Measurements from ENCODE around the gene PIGV.

DNA sequence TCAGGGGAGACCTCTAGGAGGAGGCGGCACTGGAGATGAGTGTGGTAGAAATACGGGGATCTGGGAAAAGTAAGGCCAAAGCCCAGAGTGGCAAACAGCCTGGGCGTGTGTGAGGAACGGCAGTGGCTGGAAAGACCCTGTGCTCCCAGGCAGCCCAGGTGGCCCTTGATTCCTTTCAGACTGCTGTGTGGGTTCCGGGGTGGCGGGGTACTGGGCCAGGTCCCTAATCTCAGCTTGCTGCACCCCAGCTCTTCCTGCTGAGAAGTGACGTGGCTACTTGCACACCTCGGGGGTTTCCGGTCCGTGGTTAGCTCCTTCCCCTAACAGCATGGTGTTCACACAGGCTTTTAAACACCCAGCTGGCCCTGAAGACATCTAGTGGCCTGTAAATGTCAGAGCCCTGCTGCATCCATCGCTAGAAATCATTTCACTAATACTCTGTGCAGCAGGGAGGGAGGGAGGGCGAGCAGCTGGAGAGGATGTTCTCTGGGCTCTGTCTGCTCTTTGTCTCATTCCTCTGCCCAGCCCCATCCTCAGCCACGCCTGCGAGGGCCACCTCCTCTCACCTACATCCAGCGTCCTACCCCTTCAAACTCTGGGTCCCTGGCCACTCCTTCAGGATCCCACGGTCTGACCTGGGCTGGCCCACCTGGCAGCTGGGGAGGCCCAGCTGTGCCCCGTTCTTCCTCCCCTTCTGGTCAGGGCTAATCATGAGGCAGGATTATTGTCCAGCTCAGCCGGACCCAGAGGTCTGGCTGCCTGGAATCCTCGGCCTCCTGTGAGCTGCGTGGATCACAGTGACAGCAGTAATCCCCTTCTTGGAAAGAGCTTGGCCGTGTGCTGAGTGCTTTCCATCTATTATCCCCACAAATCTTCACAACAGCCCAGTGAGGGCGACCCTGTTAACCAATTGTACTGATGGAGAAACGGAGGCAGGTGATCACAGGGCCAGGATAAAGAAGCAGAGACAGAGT, 46.0 kb downstream of the PIGV start:
- TF ChIP-seq, protein P1, sequence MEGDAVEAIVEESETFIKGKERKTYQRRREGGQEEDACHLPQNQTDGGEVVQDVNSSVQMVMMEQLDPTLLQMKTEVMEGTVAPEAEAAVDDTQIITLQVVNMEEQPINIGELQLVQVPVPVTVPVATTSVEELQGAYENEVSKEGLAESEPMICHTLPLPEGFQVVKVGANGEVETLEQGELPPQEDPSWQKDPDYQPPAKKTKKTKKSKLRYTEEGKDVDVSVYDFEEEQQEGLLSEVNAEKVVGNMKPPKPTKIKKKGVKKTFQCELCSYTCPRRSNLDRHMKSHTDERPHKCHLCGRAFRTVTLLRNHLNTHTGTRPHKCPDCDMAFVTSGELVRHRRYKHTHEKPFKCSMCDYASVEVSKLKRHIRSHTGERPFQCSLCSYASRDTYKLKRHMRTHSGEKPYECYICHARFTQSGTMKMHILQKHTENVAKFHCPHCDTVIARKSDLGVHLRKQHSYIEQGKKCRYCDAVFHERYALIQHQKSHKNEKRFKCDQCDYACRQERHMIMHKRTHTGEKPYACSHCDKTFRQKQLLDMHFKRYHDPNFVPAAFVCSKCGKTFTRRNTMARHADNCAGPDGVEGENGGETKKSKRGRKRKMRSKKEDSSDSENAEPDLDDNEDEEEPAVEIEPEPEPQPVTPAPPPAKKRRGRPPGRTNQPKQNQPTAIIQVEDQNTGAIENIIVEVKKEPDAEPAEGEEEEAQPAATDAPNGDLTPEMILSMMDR (IDR thresholded peaks at IDR 0.05; ENCODE audit: low read length) = peak; percentile 52
- TF ChIP-seq EZH2 (optimal IDR thresholded peaks at IDR 0.05; ENCODE audit: low read depth, low read length) (no peak), EZH2phosphoT487 (IDR thresholded peaks at IDR 0.05; ENCODE audit: low read length) (no peak)

Data from MM.1S (cell line).